DMS 273 (cell line): Measurements from ENCODE around the gene COL10A1.

Source experiments
- DNase-seq: peaks from one replicate; lab custom pipeline; 2025; ENCODE audit not compliant: unreplicated experiment; lab: John Stamatoyannopoulos, UW

COL10A1 gene

DNA sequence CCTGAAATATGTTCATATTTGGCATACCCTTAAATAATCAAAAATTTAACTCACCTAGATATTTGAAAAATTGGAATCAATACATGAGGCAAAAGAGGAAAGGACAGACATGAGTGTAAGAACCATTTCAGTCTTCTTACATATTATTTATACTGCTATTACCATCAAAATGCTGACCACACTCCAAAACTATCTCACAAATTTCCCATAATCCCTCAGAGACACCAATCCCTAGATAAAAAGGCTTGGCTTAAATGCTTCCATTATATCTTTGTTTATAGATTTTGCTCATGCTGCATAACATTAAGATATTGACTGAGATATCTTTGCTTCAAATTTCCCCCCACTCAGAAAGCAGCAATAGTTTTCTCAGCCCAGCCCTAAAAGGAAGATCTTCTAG, 37.0 kb downstream of the COL10A1 start:
- DNase-seq: no peak

DNA sequence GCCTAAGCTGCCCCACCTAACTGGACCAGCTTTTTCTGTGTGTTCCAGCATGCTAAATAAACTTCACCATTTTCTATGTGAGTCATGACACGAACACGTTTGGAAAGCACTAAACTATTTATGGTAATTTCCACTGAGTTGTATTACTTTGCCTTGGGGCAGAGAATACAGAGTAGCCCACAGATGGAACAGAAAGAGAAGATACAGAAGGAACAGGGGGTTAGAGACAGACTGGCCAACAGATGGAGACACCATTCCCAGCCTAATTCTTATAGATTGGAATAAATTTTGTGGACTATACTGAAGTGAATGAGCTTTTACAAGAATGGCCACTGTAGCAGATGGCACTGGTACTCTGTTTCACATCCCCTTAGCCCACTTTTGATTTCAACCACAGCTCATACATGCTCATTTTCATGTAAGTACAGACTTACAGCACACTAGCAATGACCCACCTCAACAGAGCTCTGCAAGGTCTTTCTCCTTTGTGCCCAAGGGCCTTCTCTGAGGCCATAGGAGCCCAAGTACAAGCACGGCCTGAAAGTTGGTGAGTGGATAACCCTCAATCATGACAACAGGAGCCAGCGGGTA, 38.4 kb downstream of the COL10A1 start:
- peak; percentile 63 for DNase-seq

DNA sequence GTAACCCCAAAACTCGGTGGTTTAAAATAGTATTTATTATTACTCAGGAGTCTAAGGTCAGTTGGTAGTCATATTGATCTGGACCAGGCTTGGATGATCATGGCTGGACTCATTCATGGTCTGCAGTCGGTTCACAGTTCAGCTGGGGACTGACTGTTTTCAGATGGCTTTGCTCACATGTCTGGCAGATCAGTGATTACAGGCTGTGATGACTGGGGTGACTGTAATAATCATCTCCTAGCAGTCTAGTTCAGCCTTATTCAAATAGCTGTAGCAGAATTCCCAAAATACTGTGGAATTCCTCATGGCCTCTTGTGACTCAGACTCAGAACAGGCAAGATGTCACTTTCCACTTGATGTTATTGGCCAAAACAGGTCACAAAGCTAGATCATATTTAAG, 41.6 kb downstream of the COL10A1 start:
- DNase-seq: no peak

DNA sequence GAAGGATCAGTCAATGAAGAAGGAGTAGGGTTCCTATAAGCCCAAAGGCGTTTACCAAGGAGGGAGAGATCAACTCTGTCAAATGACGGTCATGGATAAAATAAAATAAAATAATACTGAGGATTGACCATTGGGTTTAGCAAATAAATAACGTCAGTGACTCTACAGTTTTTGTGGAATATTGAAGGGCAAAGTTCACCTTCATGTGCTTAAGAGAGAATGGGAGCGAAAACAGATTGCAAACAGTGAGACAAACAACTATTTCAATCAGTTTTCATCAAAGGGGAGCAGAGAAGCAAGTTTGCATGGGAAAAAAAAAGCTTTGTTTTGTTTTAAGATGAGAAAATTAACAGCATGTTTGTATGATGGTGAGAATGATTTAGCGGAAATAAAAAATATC, 42.9 kb downstream of the COL10A1 start:
- DNase-seq: no peak

DNA sequence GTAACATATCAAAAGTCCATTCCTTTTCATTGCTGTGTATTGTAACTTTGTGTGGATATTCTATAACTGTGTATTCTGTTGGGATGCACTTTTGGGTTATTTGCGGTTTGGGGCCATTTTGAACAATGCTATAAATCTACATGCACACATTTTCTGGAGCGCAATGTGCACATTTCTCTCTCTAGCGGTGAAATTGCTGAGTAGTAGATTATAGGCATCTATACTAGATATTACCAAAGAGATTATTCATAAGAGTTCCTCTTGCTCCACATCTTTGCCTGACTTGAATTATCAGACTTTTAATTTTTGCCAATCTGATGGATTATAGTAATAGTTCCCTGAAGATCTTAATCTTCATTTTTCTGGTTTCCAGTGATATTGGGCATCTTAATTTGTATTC, 47.0 kb downstream of the COL10A1 start:
- DNase-seq: no peak

DNA sequence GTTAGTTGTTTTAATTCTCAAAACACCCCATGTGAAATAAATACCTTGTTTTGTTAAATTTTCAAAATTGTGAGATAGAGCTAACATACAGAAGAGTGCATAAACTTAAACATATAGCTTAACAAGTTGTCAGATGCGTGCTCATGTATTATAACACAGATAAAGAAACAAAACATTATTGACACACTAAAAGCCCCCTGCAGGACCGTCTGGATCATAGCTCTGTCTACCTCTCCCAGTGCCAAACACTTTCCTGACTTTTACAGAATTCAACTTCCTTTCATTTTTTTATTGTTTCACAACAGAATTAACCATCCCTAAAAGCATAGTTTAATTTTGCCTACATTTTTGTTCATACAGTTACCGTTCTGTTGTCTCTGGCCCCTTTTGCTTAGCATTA, 47.4 kb downstream of the COL10A1 start:
- no peak for DNase-seq

DNA sequence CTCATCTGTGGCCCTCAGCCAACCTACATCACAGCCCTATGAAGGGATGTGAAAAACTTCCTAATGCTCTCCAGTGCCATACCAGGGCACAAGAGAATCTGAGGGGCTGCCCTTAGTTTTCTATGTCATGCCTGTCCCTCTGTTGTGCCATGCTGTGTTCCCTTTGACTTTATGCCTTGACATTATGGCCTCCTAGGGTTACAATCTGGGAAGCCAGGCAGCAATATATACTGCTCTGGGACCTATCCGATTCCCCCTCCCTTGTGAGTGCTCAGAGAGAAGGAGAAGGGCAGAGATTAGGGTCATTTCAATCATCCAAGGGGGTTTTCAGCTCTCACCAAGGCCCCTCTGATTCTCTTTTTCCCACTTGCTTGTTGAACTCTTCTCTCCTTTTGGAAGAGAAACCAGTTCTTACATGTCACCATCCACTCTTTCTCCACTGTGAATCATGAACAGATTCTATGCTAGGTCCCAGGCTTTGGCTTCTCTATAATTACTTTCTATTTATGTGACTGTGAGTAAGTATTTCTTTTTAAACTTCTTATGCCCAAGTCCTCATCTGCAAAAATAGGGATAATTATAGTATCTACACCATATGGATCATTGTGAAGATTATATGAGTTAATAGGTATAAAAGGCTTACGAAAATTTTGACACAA, 51.1 kb downstream of the COL10A1 start:
- no peak for DNase-seq

DNA sequence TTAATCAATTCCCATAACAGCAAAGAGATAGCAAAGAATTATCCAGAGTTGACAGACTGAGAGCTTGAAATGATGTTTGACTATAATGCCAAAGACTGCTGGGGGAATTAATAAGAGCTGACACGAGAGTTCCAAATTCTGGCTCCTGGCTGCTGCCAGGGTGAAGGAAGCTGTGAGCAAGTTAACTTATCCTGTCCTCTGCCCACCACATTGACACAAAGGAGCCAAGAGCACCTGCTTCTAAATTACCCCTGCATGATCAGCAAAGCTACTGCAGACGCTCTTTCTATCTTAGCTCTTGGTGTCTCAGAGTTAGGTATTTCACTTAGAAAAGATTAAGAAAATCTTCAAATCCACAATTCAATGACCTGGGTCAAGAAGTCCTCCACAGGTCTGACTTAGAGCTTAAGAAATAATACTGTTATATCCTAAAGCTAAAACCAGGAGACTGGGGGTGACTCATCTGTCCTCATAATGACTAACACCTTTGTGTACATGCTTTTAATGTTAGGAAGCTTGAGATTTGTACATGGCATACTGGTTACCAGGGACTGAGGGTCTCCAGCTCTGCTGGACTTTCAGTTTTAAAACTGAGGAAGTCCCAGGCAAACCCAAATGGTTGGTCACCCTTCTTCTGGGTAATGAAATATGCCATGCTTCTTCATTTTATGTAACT, 52.0 kb downstream of the COL10A1 start:
- DNase-seq: no peak

DNA sequence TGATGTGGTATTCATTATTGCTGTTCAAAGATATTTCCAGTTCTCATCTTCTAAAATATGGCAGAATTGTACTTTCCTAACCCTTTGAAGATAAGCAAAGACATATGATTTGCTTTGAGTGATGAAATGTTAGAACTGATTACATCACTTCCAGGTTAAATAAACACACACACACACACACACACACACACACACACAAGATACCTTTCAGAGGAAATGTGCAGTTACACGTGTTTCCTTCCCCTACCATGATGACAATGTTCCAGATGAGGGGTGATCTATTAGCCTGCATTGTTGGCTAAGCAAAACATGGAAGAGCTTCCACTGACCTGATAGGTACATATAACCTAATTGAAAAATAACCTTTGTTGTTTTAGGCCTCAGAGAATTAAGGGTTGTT, 53.6 kb downstream of the COL10A1 start:
- DNase-seq: no peak

DNA sequence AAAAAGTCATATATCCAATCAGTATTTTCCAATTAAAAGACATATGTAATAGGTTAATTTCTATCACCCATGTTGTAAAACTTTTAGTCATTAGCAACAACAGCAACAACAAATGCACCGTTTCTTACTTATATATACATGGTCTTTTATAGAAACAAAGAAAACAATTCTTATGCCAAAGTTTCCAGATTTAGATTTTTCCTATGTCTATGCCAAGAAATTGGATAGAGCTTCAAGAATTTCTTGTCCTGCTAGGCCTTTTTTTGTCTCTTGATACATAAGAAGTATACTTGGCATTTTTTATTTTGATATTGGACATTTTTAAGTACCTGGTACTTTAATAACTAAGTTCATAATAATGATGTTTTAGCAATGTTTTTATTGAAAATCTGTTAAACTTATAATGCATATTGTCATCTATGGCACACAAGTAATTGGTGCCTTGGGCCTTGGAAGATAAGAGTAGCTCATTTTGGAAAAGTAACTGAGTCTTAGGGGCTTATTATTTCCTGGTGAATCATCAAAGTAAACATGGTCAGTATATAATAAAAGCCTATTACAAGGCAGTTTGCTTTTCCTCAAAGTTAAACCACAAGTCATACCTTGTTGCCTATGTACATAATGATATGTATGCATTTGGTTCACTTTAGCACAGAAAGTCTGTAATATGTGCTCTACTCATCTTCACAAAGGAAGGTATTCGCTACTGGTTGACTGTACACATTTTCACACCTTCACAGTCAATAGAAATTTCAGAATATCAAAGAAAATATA, 55.1 kb downstream of the COL10A1 start:
- no peak for DNase-seq

DNA sequence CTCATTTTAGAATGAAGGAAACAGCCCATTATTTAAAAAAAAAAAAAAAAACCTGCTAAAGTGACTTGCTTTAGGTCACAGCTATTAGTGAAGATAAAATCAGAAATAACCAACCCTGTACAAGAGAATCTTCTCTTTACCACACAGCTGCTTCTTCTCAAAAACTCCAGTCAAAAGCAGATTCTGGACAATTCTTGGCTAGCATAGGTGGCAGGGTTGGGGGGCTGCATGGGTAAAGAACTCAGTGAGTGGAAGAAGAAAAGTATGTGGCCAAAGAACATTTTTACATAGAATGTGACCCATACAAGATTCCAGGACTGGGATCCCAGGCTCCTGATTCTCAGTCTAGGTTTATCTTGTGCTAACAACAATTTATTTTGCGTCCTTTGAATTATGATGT, 55.8 kb downstream of the COL10A1 start:
- DNase-seq: no peak
